Measurements from ENCODE around the gene EEF1AKMT1.

The EEF1AKMT1 gene

DNA sequence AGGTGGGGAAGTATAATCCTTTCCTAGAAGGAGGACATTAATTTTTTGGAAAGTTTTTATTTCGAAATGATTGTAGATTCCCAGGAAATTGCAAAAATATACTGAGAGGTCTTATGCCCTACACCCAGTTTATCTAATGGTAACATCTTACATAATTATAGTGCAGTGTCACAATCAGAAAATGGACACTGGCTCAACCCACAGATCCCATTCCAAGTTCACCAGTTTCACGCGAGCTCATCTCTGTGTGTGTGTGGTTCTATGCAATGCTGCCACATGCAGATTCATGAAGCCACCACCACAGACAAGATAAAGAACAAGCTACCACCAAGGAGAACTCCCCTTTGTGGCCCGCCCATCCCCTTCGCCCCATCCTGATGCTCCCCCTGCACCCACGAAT lies 45.9 kb downstream of the EEF1AKMT1 start:
- Histone ChIP-seq H3K79me2 (no peaks in the 10 kb centered on the region), H3K4me2 (ENCODE audit: low read length) (no peak overlapping the region), H3K4me3 (ENCODE audit: low read depth, low read length) (no peak overlapping the region), H3K9me3 (ENCODE audit: control insufficient read depth, low read length) (no peaks in the 10 kb centered on the region), H3K27ac (no peak overlapping the region), H3K4me1 (no peaks in the 10 kb centered on the region), H3K36me3 (ENCODE audit: control insufficient read depth, insufficient read depth, low read length) (no peaks in the 10 kb centered on the region), H2AFZ (no peak overlapping the region), H3K27me3 (ENCODE audit: control insufficient read depth, insufficient read depth, low read length) (no peaks in the 10 kb centered on the region), H3K9ac (no peak overlapping the region)
- TF ChIP-seq, protein P1, sequence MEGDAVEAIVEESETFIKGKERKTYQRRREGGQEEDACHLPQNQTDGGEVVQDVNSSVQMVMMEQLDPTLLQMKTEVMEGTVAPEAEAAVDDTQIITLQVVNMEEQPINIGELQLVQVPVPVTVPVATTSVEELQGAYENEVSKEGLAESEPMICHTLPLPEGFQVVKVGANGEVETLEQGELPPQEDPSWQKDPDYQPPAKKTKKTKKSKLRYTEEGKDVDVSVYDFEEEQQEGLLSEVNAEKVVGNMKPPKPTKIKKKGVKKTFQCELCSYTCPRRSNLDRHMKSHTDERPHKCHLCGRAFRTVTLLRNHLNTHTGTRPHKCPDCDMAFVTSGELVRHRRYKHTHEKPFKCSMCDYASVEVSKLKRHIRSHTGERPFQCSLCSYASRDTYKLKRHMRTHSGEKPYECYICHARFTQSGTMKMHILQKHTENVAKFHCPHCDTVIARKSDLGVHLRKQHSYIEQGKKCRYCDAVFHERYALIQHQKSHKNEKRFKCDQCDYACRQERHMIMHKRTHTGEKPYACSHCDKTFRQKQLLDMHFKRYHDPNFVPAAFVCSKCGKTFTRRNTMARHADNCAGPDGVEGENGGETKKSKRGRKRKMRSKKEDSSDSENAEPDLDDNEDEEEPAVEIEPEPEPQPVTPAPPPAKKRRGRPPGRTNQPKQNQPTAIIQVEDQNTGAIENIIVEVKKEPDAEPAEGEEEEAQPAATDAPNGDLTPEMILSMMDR (IDR thresholded peaks at IDR 0.05) = no peak

DNA sequence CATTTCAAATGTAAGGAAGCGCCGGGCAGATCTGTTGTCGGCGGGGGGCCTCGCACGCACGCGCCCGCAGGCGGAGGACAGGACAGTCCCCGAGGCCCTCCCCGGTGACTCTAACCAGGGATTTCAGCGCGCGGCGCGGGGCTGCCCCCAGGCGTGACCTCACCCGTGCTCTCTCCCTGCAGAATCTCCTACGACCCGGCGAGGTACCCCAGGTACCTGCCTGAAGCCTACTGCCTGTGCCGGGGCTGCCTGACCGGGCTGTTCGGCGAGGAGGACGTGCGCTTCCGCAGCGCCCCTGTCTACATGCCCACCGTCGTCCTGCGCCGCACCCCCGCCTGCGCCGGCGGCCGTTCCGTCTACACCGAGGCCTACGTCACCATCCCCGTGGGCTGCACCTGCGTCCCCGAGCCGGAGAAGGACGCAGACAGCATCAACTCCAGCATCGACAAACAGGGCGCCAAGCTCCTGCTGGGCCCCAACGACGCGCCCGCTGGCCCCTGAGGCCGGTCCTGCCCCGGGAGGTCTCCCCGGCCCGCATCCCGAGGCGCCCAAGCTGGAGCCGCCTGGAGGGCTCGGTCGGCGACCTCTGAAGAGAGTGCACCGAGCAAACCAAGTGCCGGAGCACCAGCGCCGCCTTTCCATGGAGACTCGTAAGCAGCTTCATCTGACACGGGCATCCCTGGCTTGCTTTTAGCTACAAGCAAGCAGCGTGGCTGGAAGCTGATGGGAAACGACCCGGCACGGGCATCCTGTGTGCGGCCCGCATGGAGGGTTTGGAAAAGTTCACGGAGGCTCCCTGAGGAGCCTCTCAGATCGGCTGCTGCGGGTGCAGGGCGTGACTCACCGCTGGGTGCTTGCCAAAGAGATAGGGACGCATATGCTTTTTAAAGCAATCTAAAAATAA lies 52.1 kb downstream of the EEF1AKMT1 start:
- no peaks in the 10 kb centered on the region for H3K36me3 ChIP-seq (ENCODE audit: control insufficient read depth, insufficient read depth, low read length)
- H3K9me3 ChIP-seq (ENCODE audit: control insufficient read depth, low read length) = no peaks in the 10 kb centered on the region
- H3K9ac ChIP-seq = no peak overlapping the region
- H3K4me1 ChIP-seq = no peaks in the 10 kb centered on the region
- H3K27me3 ChIP-seq (ENCODE audit: control insufficient read depth, insufficient read depth, low read length) = no peaks in the 10 kb centered on the region
- peak overlapping the region; percentile 79 for H3K4me2 ChIP-seq (ENCODE audit: low read length)
- no peak overlapping the region for H3K27ac ChIP-seq
- peak overlapping the region; percentile 76 for H2AFZ ChIP-seq
- TF ChIP-seq, protein P1 (IDR thresholded peaks at IDR 0.05) = no peak
- H3K4me3 ChIP-seq (ENCODE audit: low read depth, low read length) = peak overlapping the region; percentile 27
- no peaks in the 10 kb centered on the region for H3K79me2 ChIP-seq

DNA sequence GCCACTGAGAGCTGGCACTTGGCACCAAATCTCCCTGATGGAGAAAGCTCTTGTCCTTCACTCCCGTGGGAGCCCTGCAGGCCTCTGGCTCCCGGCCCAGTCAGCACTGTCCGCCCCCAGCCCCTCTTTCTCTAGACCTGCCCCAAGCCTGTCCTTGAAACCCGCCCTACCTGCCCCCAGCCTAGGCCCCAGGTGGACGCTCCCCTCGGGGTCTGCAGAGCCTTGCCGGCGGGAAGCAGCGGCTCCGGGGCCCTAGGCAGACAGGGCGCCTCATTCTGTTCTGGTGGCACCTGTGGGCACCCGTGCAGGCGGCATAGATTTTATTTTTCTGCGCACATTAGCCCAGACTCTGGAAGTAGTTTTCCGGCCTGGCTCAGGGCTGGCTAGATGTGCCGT lies 52.7 kb downstream of the EEF1AKMT1 start:
- no peak overlapping the region for H3K27ac ChIP-seq
- no peaks in the 10 kb centered on the region for H3K9me3 ChIP-seq (ENCODE audit: control insufficient read depth, low read length)
- no peak overlapping the region for H3K4me3 ChIP-seq (ENCODE audit: low read depth, low read length)

DNA sequence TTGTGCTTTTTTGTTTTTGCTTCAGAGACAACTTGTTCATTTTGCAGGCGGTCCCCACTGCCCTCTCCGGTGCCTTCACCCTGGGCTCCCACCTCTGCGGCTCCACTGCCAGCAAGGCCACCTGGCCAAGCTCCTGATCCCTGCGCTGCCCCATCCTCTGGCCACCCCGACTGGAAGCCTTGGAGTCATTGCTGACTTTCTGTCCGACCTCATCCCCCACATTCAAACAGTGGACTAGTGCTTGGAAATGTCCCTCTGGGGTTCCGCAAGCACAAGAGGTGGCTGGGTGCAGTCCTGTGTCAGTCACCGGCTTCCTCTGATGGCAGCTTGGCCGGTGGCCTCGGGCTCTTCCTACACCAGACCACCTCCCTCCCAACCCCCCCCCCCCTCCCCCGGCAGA lies 53.3 kb downstream of the EEF1AKMT1 start:
- no peaks in the 10 kb centered on the region for H3K4me1 ChIP-seq
- H3K79me2 ChIP-seq = no peaks in the 10 kb centered on the region
- H3K27ac ChIP-seq = no peak overlapping the region
- no peak overlapping the region for H2AFZ ChIP-seq
- TF ChIP-seq, protein P1 (IDR thresholded peaks at IDR 0.05) = no peak
- H3K36me3 ChIP-seq (ENCODE audit: control insufficient read depth, insufficient read depth, low read length) = no peaks in the 10 kb centered on the region
- H3K4me3 ChIP-seq (ENCODE audit: low read depth, low read length) = no peak overlapping the region
- H3K9me3 ChIP-seq (ENCODE audit: control insufficient read depth, low read length) = no peaks in the 10 kb centered on the region
- H3K9ac ChIP-seq = no peak overlapping the region
- H3K27me3 ChIP-seq (ENCODE audit: control insufficient read depth, insufficient read depth, low read length) = no peaks in the 10 kb centered on the region
- H3K4me2 ChIP-seq (ENCODE audit: low read length) = no peak overlapping the region

More for the DNA sequence above, 52.7 kb downstream of the EEF1AKMT1 start:
- Histone ChIP-seq H3K9ac (no peak overlapping the region), H2AFZ (no peak overlapping the region), H3K36me3 (ENCODE audit: control insufficient read depth, insufficient read depth, low read length) (no peaks in the 10 kb centered on the region), H3K4me2 (ENCODE audit: low read length) (no peak overlapping the region), H3K4me1 (no peaks in the 10 kb centered on the region), H3K79me2 (no peaks in the 10 kb centered on the region), H3K27me3 (ENCODE audit: control insufficient read depth, insufficient read depth, low read length) (no peaks in the 10 kb centered on the region)
- TF ChIP-seq, protein P1 (IDR thresholded peaks at IDR 0.05) = no peak

DNA sequence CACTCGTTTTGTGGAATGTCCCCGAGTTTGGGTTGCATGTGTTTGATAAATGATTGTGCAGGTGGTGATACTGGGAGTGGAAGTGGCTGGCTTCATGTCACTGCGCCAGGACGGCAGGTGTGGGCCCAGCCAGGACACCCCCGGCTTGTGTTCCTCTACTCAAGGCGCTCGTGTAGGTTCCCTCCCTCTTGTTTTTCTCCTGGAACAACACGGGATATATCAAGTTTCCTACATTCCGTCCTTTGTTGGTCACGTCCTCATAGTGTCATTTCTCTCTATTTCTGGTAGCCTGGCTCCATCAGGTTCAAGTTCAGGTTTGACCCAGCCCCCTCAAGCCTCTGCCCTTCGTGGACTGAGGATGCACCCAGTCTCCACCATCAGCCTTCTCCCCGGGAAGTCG lies 54.0 kb downstream of the EEF1AKMT1 start:
- Histone ChIP-seq H3K27ac (no peak overlapping the region), H3K36me3 (ENCODE audit: control insufficient read depth, insufficient read depth, low read length) (no peaks in the 10 kb centered on the region), H3K27me3 (ENCODE audit: control insufficient read depth, insufficient read depth, low read length) (no peaks in the 10 kb centered on the region), H2AFZ (no peak overlapping the region), H3K79me2 (no peaks in the 10 kb centered on the region), H3K9me3 (ENCODE audit: control insufficient read depth, low read length) (no peaks in the 10 kb centered on the region), H3K4me3 (ENCODE audit: low read depth, low read length) (no peak overlapping the region), H3K9ac (no peak overlapping the region), H3K4me2 (ENCODE audit: low read length) (no peak overlapping the region), H3K4me1 (no peaks in the 10 kb centered on the region)
- TF ChIP-seq, protein P1 (IDR thresholded peaks at IDR 0.05) = no peak
